HepG2 (cell line): ENCODE measurements around the gene TBC1D22A. TPM values are rescaled to one million over a fixed set of nuclear protein-coding genes. Genes with fewer than 3 reads are reported as not detected.

Experiments used
- HES4 ChIP-seq: sonication (generic); formaldehyde crosslinking; IDR thresholded peaks from 2 replicates; pipeline ENCODE4 v1.9.0; 2021; ENCODE audit warnings: mild to moderate bottlenecking, missing genetic modification reagents, borderline replicate concordance
- HNF1B ChIP-seq: sonication (generic); formaldehyde crosslinking; IDR thresholded peaks from 2 replicates; pipeline ENCODE4 v1.5.1; 2020; ENCODE audit warnings: mild to moderate bottlenecking, moderate library complexity, missing genetic modification reagents
- HNRNPH1 ChIP-seq: fragments of 200-400 bp; formaldehyde crosslinking; optimal IDR thresholded peaks from 2 replicates; pipeline ENCODE3; 2017; ENCODE audit warnings: mild to moderate bottlenecking, low read depth, low read length
- HOXA9 ChIP-seq: sonication (generic); formaldehyde crosslinking; IDR thresholded peaks from 2 replicates; pipeline ENCODE4 v1.8.1; 2022; ENCODE audit warnings: missing genetic modification reagents, mild to moderate bottlenecking, moderate library complexity, borderline replicate concordance
- KLF16 ChIP-seq, 2 experiments: sonication (generic) in 1 of 2; formaldehyde crosslinking in 1 of 2; IDR thresholded peaks; 2 replicates each; pipeline versions ENCODE4 v1.6.1 to v1.8.0; 2016 to 2023; ENCODE audit warnings: missing genetic modification reagents in 2 of 2, missing compliant biosample characterization in 1 of 2
- PAWR ChIP-seq: sonication (generic); formaldehyde crosslinking; IDR thresholded peaks from 2 replicates; pipeline ENCODE4 v1.4.0; 2020; ENCODE audit warnings: missing genetic modification reagents, mild to moderate bottlenecking, borderline replicate concordance
- PAXIP1 ChIP-seq: sonication (generic); formaldehyde crosslinking; conservative IDR thresholded peaks from 2 replicates; pipeline ENCODE4 v1.4.0; 2020; ENCODE audit warnings: mild to moderate bottlenecking, missing genetic modification reagents, moderate library complexity
- TBX2 ChIP-seq: sonication (generic); formaldehyde crosslinking; IDR thresholded peaks from 2 replicates; pipeline ENCODE4 v1.5.0; 2020; ENCODE audit warnings: missing genetic modification reagents, mild to moderate bottlenecking, borderline replicate concordance
- ZNF318 ChIP-seq: sonication (generic); formaldehyde crosslinking; IDR thresholded peaks from 2 replicates; pipeline ENCODE4 v1.4.0; 2020; ENCODE audit warnings: mild to moderate bottlenecking, missing genetic modification reagents
- ZNF496 ChIP-seq: sonication (generic); formaldehyde crosslinking; IDR thresholded peaks from 2 replicates; pipeline ENCODE4 v1.8.1; 2023; ENCODE audit warnings: mild to moderate bottlenecking, moderate library complexity, missing genetic modification reagents; ENCODE audit not compliant: insufficient replicate concordance
- ZNF605 ChIP-seq: sonication (generic); formaldehyde crosslinking; IDR thresholded peaks from 2 replicates; pipeline ENCODE4 v1.8.0; 2022; ENCODE audit warnings: mild to moderate bottlenecking, missing genetic modification reagents
- ZNF724P ChIP-seq: sonication (generic); formaldehyde crosslinking; IDR thresholded peaks from 2 replicates; pipeline ENCODE4 v1.8.0; 2022; ENCODE audit warnings: missing genetic modification reagents, borderline replicate concordance
- ZNF768 ChIP-seq: sonication (generic); formaldehyde crosslinking; IDR thresholded peaks from 2 replicates; pipeline ENCODE4 v1.4.0; 2020; ENCODE audit warnings: missing genetic modification reagents
- ZNF891 ChIP-seq: sonication (generic); formaldehyde crosslinking; IDR thresholded peaks from 2 replicates; pipeline ENCODE4 v1.5.0; 2020; ENCODE audit warnings: mild to moderate bottlenecking, missing genetic modification reagents
- polyA plus RNA-seq, 8 experiments: library from polyadenylated mRNA; depleted of rRNA in 3 of 8; stranded (reverse) in 7 of 8; unstranded in 1 of 8; fragments of >200 nt; fragmentation: Illumina TruSeq in 4 of 8; extraction: Trizol in 4 of 8; gene quantifications; 2 replicates each; pipeline versions ENCODE4 v1.2.1 to v1.2.3, GENCODE V29; 2011 to 2016; ENCODE audit warnings: low read depth in 4 of 8, missing spikeins in 1 of 8, mixed read lengths in 1 of 8; ENCODE audit not compliant: insufficient read depth in 1 of 8
- total RNA-seq, 5 experiments: library from RNA; depleted of rRNA; stranded (reverse); fragments of >200 nt; fragmentation: Illumina TruSeq; extraction: Trizol; gene quantifications; 2 replicates each; pipeline ENCODE4 v1.2.3, GENCODE V29; 2016; ENCODE audit warnings: low read depth in 1 of 5

The TBC1D22A gene
- total and polyA plus RNA-seq, 2 of the 13 experiments (the other 11 are each of a cell fraction or from before 2014, with no cell fraction given): 17.3 to 18.0 TPM

- TF ChIP-seq PAXIP1 (CRISPR knock-in tag) (no peak; the same call in 1 of the 2 replicates), ZNF891 (CRISPR knock-in tag) (no peak), HNRNPH1 (no peak), HES4 (no peak), TBX2 (CRISPR knock-in tag) (no peak; the same call in 1 of the 2 replicates), KLF16 (CRISPR knock-in tag; IDR thresholded peaks at IDR 0.05) (no peak), HNF1B (CRISPR knock-in tag) (peak; percentile 36; the same call in 1 of the 2 replicates), HOXA9 (CRISPR knock-in tag) (no peak), ZNF724P (CRISPR knock-in tag) (0 out of 2 replicates have a peak, but pooled peaks have one; percentile 1), PAWR (CRISPR knock-in tag) (no peak), ZNF318 (CRISPR knock-in tag) (no peak), ZNF605 (peak; percentile 32; the same call in 1 of the 2 replicates), ZNF768 (CRISPR knock-in tag) (peak; percentile 35; the same call in 1 of the 2 replicates), ZNF496 (CRISPR knock-in tag) (no peak)
These were observed 172.5 kb downstream of the TBC1D22A start (continued) for GRCh38 chr22:46934746-46935491.
